MCF 10A (cell line): ENCODE results near the gene AARS2. TPM values are rescaled to one million over a fixed set of nuclear protein-coding genes. Genes with fewer than 3 reads are reported as not detected.
A peak's percentile ranks its signal among the peaks of the same experiment; 100 is the strongest.

ENCODE experiments used
- BruUV-seq: library from RNA; stranded (reverse); fragments of 400-500 nt; replicated peaks from 2 replicates; lab custom pipeline; 2021; lab: Mats Ljungman, UMichigan
- CTCF ChIA-PET: fragments of 300-600 bp; sonication (Branson Sonifier 250); formaldehyde crosslinking; extraction: SDS; loops from one replicate; lab custom pipeline; 2021; ENCODE audit warnings: antibody characterized with exemption, inconsistent platforms; lab: Yijun Ruan, JAX
- POLR2A ChIA-PET: fragments of 300-600, 350-650 bp; sonication (Branson Sonifier 250); formaldehyde crosslinking; extraction: SDS; loops from one replicate; lab custom pipeline; 2020; ENCODE audit warnings: antibody characterized with exemption, inconsistent platforms; lab: Yijun Ruan, JAX
- DNase-seq: peaks from one replicate; pipeline ENCODE4 v3.0.0-alpha.2; 2018; ENCODE audit not compliant: unreplicated experiment
- H3K27ac Mint-ChIP-seq: one replicate; pipeline ENCODE4 v1.8.0; 2022; ENCODE audit warnings: mild to moderate bottlenecking, low read depth, mixed read lengths; ENCODE audit not compliant: unreplicated experiment
- H3K27me3 Mint-ChIP-seq: one replicate; pipeline ENCODE4 v1.8.0; 2022; ENCODE audit warnings: mixed read lengths; ENCODE audit not compliant: insufficient read depth, unreplicated experiment
- H3K36me3 Mint-ChIP-seq: one replicate; pipeline ENCODE4 v1.8.0; 2022; ENCODE audit warnings: mild to moderate bottlenecking, moderate library complexity, mixed read lengths; ENCODE audit not compliant: insufficient read depth, unreplicated experiment
- H3K4me1 Mint-ChIP-seq: one replicate; pipeline ENCODE4 v1.8.0; 2022; ENCODE audit warnings: mixed read lengths; ENCODE audit not compliant: insufficient read depth, unreplicated experiment
- H3K4me3 Mint-ChIP-seq: one replicate; pipeline ENCODE4 v1.8.0; 2022; ENCODE audit warnings: mild to moderate bottlenecking, moderate library complexity, mixed read lengths; ENCODE audit not compliant: unreplicated experiment
- H3K9me3 Mint-ChIP-seq: one replicate; pipeline ENCODE4 v1.8.0; 2022; ENCODE audit warnings: mixed read lengths; ENCODE audit not compliant: unreplicated experiment
- intact Hi-C: fragments of 100-400 bp; cut with micrococcal nuclease; formaldehyde crosslinking; loops from 2 replicates; pipeline ENCODE4 v1.14.1; 2022
- total RNA-seq: library from RNA; stranded (reverse); gene quantifications from 2 replicates; pipeline ENCODE4 v1.2.3, GENCODE V29; 2022
- TF ChIP-seq, protein P1 (sequence below): fragments of 200-600 bp; IDR thresholded peaks from one replicate; pipeline ENCODE4 v1.8.0; 2022; ENCODE audit warnings: antibody characterized with exemption, mild to moderate bottlenecking; ENCODE audit not compliant: unreplicated experiment

Gene AARS2
- total RNA-seq, 1 experiment from 2014 or later, result 15.5 TPM

DNA sequence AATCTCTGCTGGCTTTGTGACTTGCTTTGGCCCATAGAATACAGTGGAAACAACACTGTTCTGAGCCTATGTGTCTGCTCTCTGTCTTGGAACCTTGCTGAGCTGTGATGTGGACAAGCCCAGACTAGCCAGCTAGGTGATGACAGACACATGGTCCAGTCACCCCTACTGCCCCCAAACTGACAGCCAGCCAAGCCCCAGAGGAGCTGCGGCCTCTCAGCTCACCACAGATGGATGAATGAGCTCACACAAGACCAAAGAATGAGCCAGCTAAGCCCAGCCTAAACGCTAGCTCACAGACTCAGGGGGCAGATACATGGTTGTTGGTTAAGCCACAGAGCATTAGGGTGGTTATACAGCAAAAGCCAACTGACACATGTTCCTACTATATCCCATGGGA lies 4.1 kb downstream of the AARS2 start:
- TF ChIP-seq, protein P1, sequence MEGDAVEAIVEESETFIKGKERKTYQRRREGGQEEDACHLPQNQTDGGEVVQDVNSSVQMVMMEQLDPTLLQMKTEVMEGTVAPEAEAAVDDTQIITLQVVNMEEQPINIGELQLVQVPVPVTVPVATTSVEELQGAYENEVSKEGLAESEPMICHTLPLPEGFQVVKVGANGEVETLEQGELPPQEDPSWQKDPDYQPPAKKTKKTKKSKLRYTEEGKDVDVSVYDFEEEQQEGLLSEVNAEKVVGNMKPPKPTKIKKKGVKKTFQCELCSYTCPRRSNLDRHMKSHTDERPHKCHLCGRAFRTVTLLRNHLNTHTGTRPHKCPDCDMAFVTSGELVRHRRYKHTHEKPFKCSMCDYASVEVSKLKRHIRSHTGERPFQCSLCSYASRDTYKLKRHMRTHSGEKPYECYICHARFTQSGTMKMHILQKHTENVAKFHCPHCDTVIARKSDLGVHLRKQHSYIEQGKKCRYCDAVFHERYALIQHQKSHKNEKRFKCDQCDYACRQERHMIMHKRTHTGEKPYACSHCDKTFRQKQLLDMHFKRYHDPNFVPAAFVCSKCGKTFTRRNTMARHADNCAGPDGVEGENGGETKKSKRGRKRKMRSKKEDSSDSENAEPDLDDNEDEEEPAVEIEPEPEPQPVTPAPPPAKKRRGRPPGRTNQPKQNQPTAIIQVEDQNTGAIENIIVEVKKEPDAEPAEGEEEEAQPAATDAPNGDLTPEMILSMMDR, result no peak
- Mint-ChIP-seq H3K27ac (peak overlapping the region; percentile 37), H3K4me1 (peaks cover 25% of the 10 kb centered on the region), H3K27me3 (no peaks in the 10 kb centered on the region), H3K4me3 (no peak overlapping the region), H3K9me3 (no peaks in the 10 kb centered on the region), H3K36me3 (peaks cover 56% of the 10 kb centered on the region)
- ChIA-PET POLR2A (interaction anchor here (0.5 to 2.2 kb wide), 10 partner anchors 13 to 1274 kb away, joined by 3 to 7 read pairs (median 3); partner anchors contain the start of gene SLC29A1), CTCF (interaction anchor here (0.8 to 5.9 kb wide), 8 partner anchors 21 to 137 kb away, joined by 3 to 33 read pairs (median 4); partner anchors contain the start of gene TMEM151B)
- no TSS peak for BruUV-seq
- peak; percentile 59 for DNase-seq
- intact Hi-C loops, result no loop called here

DNA sequence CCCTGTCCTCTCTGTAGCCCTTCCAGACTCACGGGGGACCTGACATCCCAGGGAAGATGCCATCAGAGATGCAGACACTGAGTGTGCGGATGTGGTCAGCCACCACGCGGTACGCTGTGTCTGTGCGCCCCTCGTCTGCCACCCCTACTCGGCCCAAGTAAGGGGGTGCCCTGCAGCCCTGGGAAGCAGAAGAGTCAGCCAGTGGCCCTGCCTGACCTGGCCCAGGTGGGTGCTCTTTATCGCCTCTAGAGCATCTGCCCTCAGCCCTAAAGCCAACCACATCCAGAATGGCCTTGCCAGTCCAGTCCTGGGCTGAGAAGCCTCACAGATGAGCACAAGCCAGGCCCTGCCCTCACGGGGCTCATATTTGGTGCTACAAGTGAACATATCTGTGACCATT lies 5.9 kb downstream of the AARS2 start:
- Mint-ChIP-seq H3K27me3 (no peaks in the 10 kb centered on the region), H3K4me3 (no peak overlapping the region), H3K4me1 (peaks cover 22% of the 10 kb centered on the region), H3K36me3 (peaks cover 56% of the 10 kb centered on the region), H3K27ac (no peak overlapping the region), H3K9me3 (no peaks in the 10 kb centered on the region)
- no peak for DNase-seq
- CTCF ChIA-PET, result interaction anchor here (0.6 to 5.9 kb wide), 3 partner anchors 8 to 1356 kb away, joined by 3 to 33 read pairs (median 4); no protein-coding TSS in a partner anchor
- POLR2A ChIA-PET, result interaction anchor here (0.5 to 2.2 kb wide), 2 partner anchors 37 to 43 kb away, joined by 3 to 7 read pairs; no protein-coding TSS in a partner anchor
- intact Hi-C loops, result no loop called here
- BruUV-seq, result no TSS peak
- TF ChIP-seq, protein P1, result no peak

DNA sequence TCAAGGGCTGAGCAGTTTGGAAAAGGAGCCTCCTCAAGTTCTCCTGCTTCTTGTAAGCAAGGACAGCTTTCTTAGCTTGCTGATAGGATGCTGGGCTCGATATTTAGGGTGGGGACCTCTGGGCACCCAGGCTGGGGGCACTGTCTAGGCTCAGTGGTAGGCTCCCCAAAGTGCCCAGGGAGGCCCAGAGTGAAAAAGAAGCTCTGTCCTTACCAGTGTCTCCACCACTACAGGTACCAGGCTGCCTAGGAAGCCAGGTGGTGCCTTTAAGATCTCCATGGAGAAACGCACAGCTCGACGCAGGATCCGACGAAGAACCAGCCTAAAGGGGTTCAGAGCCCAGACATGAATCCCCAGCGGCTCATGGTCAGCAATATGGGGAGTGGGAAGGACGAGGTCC lies 6.4 kb downstream of the AARS2 start:
- no TSS peak for BruUV-seq
- TF ChIP-seq, protein P1, result no peak
- no peak overlapping the region for H3K4me3 Mint-ChIP-seq
- no peak overlapping the region for H3K27ac Mint-ChIP-seq
- CTCF ChIA-PET, result interaction anchor here (0.6 to 5.9 kb wide), 3 partner anchors 32 to 1356 kb away, joined by 3 to 33 read pairs (median 3); no protein-coding TSS in a partner anchor
- POLR2A ChIA-PET, result interaction anchor here (0.5 to 0.6 kb wide), 2 partner anchors 8 to 37 kb away, joined by 3 to 4 read pairs; no protein-coding TSS in a partner anchor
- H3K36me3 Mint-ChIP-seq, result peaks cover 56% of the 10 kb centered on the region
- no peaks in the 10 kb centered on the region for H3K9me3 Mint-ChIP-seq
- H3K4me1 Mint-ChIP-seq, result peaks cover 17% of the 10 kb centered on the region
- DNase-seq, result no peak
- H3K27me3 Mint-ChIP-seq, result no peaks in the 10 kb centered on the region
- intact Hi-C loops, result no loop called here

DNA sequence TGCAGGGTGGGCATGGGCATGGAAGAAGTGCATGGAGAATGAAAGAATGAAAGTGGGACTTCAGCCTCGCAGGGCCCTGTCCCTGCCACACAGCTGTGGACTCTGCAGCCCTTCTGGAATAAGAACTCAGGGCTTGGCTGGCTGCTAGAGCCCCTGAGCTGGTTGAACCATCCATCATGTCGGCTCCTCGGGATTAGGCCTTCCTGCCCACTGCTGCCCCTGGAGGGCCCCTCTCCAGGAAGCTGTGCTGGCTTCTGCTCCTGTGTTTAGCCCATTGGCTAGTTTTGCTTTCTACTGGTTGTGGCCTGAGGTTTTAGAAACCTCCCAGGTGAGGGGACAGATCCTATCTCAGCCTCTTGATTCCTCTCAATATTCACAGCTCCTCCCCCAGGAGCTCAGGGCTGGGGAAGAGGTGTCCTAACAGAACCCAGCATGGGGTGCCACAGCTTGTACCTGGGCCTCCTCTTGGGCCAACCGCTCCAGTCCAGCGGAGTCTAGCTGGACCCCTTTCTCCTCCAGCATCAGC lies 7.9 kb downstream of the AARS2 start:
- CTCF ChIA-PET, result interaction anchor here (0.7 to 5.9 kb wide), 11 partner anchors 9 to 132 kb away, joined by 3 to 33 read pairs (median 6); no protein-coding TSS in a partner anchor
- H3K9me3 Mint-ChIP-seq, result no peaks in the 10 kb centered on the region
- H3K4me3 Mint-ChIP-seq, result no peak overlapping the region
- TF ChIP-seq, protein P1, result no peak
- POLR2A ChIA-PET, result interaction anchor here (1.0 kb wide), 1 partner anchor 49 kb away, joined by 3 read pairs; no protein-coding TSS in a partner anchor
- intact Hi-C loops, result loop anchor here (2.0 kb wide), 1 partner anchor 36 kb away; no protein-coding TSS in a partner anchor
- no TSS peak for BruUV-seq
- peaks cover 15% of the 10 kb centered on the region for H3K4me1 Mint-ChIP-seq
- no peaks in the 10 kb centered on the region for H3K27me3 Mint-ChIP-seq
- H3K27ac Mint-ChIP-seq, result no peak overlapping the region
- no peak for DNase-seq
- H3K36me3 Mint-ChIP-seq, result peaks cover 54% of the 10 kb centered on the region
